Sigmoid colon (tissue), 7 donors: Measurements from ENCODE around the gene H6PD. TPM values are rescaled to one million over a fixed set of nuclear protein-coding genes. Genes with fewer than 3 reads are reported as not detected.
"Not testable (repeated sequence)": the region's sequence is repeated elsewhere in the genome, so short reads cannot be mapped to it uniquely, and the experiment has no call there.

Experiments used
- DNase-seq: peaks from one replicate; pipeline ENCODE4 v3.0.0-alpha.2; 2019
- H3K27ac ChIP-seq, 4 donors: fragments of 200-600 bp; sonication (generic); one replicate each; pipeline ENCODE4 v1.5.1; 2016 to 2019; ENCODE audit warnings: mild to moderate bottlenecking in 1 of 4
- H3K27me3 ChIP-seq, 3 donors: fragments of 200-600 bp; sonication (generic); one replicate each; pipeline ENCODE4 v1.5.1; 2019; ENCODE audit warnings: mild to moderate bottlenecking in 1 of 3
- H3K36me3 ChIP-seq, 4 donors: fragments of 200-600 bp; sonication (generic); one replicate each; pipeline ENCODE4 v1.5.1; 2016 to 2019
- H3K4me1 ChIP-seq, 4 donors: fragments of 200-600 bp; sonication (generic); one replicate each; pipeline ENCODE4 v1.5.1; 2017 to 2019
- H3K4me3 ChIP-seq, 4 donors: fragments of 200-600 bp; sonication (generic); one replicate each; pipeline ENCODE4 v1.5.1; 2017 to 2019; ENCODE audit warnings: mild to moderate bottlenecking in 2 of 4, moderate library complexity in 1 of 4
- H3K9me3 ChIP-seq, 4 donors: fragments of 200-600 bp in 3 of 4; sonication (generic) in 3 of 4; one replicate each; pipeline versions ENCODE4 v1.5.1 to v1.6.1; 2013 to 2019
- EP300 ChIP-seq, 4 donors: sonication (generic); formaldehyde crosslinking; IDR thresholded peaks; one replicate each; pipeline ENCODE4 v1.6.1; 2017; ENCODE audit warnings: antibody characterized with exemption in 4 of 4
- POLR2A ChIP-seq, 2 donors: fragments of 450-650 bp; IDR thresholded peaks; one replicate each; pipeline ENCODE4 v1.6.1; 2016; ENCODE audit warnings: antibody characterized with exemption in 2 of 2, mild to moderate bottlenecking in 2 of 2, moderate library complexity in 2 of 2
- POLR2AphosphoS5 ChIP-seq, 4 donors: sonication (generic); formaldehyde crosslinking; IDR thresholded peaks; one replicate each; pipeline ENCODE4 v1.6.1; 2017; ENCODE audit warnings: antibody characterized with exemption in 4 of 4
- WGBS, 2 donors: extraction: QIAGEN DNeasy Blood & Tissue Kit; methylation state at CpG; one replicate each; pipeline ENCODE4 v1.1.7; 2013; 5-methylcytosine and 5-hydroxymethylcytosine counted together
- intact Hi-C: fragments of 100-400 bp; cut with DNase I; formaldehyde crosslinking; loops from one replicate; pipeline ENCODE4 v1.15.1; 2023
- polyA plus RNA-seq, 3 donors: library from polyadenylated mRNA; stranded (reverse); fragments of 200-250 nt; gene quantifications; one replicate each; pipeline ENCODE4 v1.2.3, GENCODE V29; 2013
- total RNA-seq, 4 donors: library from RNA; depleted of rRNA; stranded (reverse); fragments of >200 nt; gene quantifications; one replicate each; pipeline ENCODE4 v1.1.0, GENCODE V29; 2016
- TF ChIP-seq, protein P1 (sequence below), 4 experiments: fragments of 450-650 bp in 3 of 4; fragments of 200-600 bp in 1 of 4; IDR thresholded peaks; one replicate each; pipeline ENCODE4 v1.5.1; 2016 to 2019; ENCODE audit warnings: antibody characterized with exemption in 4 of 4, mild to moderate bottlenecking in 3 of 4, moderate library complexity in 2 of 4
- donor health status: healthy with polysubstance abuse.
- donor health status: Bipolar disorder and iron deficiency.
- donor health status: healthy.

H6PD gene
- total and polyA plus RNA-seq, 7 donors = 2.8 to 34.3 (median 23.2) TPM

DNA sequence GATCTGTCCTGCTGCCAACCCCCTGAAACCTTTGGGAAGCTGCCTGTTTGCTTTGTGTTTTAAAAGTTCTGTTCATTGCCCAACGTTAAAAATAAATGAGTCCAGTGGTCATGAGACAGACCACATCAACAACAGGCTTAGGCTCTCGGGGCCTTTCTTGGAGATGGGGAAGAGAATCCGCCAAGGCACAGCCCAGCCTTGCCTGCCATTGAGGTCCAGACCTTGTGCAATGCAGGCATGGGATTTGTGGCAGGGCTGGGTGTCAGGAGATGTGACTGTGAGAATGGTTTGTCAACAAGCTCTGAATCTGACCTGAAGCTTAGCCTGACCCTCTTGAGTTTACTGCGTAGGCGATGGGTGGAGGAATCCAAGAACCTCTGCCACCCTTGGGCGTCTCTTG is 62.3 kb downstream of the H6PD start:
- peak overlapping the region in 2 of 4 donors; percentile 15 to 90 for H3K27ac ChIP-seq
- 85 to 90% methylated on average over 6 of the region's 6 CpGs for WGBS, 2 donors
- no peak overlapping the region for H3K4me3 ChIP-seq
- no peaks in the 10 kb centered on the region for H3K36me3 ChIP-seq
- H3K4me1 ChIP-seq = peaks cover 0 to 84% (median 58%) of the 10 kb centered on the region in 4 donors
- DNase-seq = peak; percentile 81
- no peaks in the 10 kb centered on the region for H3K27me3 ChIP-seq
- intact Hi-C loops = no loop called here
- H3K9me3 ChIP-seq = no peaks in the 10 kb centered on the region
- TF ChIP-seq POLR2A (IDR thresholded peaks at IDR 0.05) (no peak), POLR2AphosphoS5 (IDR thresholded peaks at IDR 0.05) (peak in 2 of 4 donors; percentile 16 to 47), EP300 (IDR thresholded peaks at IDR 0.05) (no peak)

DNA sequence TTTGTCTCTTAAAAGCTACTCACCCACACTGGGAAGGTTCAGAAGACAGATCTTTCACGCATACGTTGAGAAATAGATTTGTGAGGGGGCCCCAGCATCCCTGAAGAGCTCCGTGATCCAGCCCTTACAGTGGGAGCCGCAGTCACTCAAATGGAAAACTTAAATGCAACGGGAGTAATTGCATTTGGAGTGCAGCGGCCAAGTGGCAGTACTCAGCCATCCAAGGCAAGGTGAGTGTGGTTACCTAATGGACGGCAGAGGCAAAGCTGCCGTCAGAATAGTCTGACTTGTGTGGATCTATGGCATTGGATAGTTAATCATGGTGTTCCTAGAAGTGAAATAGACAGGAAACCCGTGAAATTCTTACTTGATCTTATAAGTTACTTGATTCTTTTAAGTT is 63.3 kb downstream of the H6PD start:
- DNase-seq = no peak
- H3K9me3 ChIP-seq = no peaks in the 10 kb centered on the region
- H3K27ac ChIP-seq = peak overlapping the region in 2 of 4 donors; percentile 15 to 90
- no peaks in the 10 kb centered on the region for H3K36me3 ChIP-seq
- 62 to 94% methylated on average over 9 of the region's 9 CpGs for WGBS, 2 donors
- intact Hi-C loops = no loop called here
- TF ChIP-seq POLR2A (IDR thresholded peaks at IDR 0.05) (no peak), EP300 (IDR thresholded peaks at IDR 0.05) (no peak), POLR2AphosphoS5 (IDR thresholded peaks at IDR 0.05) (no peak)
- TF ChIP-seq, protein P1, sequence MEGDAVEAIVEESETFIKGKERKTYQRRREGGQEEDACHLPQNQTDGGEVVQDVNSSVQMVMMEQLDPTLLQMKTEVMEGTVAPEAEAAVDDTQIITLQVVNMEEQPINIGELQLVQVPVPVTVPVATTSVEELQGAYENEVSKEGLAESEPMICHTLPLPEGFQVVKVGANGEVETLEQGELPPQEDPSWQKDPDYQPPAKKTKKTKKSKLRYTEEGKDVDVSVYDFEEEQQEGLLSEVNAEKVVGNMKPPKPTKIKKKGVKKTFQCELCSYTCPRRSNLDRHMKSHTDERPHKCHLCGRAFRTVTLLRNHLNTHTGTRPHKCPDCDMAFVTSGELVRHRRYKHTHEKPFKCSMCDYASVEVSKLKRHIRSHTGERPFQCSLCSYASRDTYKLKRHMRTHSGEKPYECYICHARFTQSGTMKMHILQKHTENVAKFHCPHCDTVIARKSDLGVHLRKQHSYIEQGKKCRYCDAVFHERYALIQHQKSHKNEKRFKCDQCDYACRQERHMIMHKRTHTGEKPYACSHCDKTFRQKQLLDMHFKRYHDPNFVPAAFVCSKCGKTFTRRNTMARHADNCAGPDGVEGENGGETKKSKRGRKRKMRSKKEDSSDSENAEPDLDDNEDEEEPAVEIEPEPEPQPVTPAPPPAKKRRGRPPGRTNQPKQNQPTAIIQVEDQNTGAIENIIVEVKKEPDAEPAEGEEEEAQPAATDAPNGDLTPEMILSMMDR (IDR thresholded peaks at IDR 0.05) = no peak
- no peaks in the 10 kb centered on the region for H3K27me3 ChIP-seq
- no peak overlapping the region for H3K4me3 ChIP-seq
- H3K4me1 ChIP-seq = peaks cover 0 to 88% (median 62%) of the 10 kb centered on the region in 4 donors

DNA sequence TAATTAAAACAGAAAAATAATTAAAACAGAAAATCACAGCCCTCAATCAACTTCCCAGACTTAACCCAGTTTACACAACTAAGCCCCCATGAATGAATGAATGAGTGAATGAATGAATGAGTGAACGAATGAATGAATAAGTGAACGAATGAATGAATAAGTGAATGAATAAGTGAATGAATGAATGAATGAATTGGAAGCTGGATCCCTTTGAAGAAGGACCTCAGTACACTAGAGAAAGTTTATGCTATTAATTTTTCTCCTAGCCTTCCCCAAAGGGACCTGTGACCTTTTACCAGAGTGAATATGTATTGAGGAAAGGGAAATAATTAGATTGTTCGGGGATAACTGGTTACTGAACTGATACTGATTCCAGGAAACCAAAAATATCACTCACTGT is 63.7 kb downstream of the H6PD start:
- Histone ChIP-seq H3K36me3 (no peaks in the 10 kb centered on the region), H3K4me3 (no peak overlapping the region), H3K27ac (peak overlapping the region in 1 of 4 donors; percentile 90), H3K9me3 (no peaks in the 10 kb centered on the region), H3K27me3 (no peaks in the 10 kb centered on the region), H3K4me1 (peaks cover 0 to 93% (median 67%) of the 10 kb centered on the region in 4 donors)
- TF ChIP-seq, protein P1 (IDR thresholded peaks at IDR 0.05) = no peak
- TF ChIP-seq POLR2A (IDR thresholded peaks at IDR 0.05) = no peak
- TF ChIP-seq EP300 (IDR thresholded peaks at IDR 0.05) = no peak
- TF ChIP-seq POLR2AphosphoS5 (IDR thresholded peaks at IDR 0.05) = no peak
- intact Hi-C loops = no loop called here
- WGBS, 2 donors = 0 to 70% methylated on average over 3 of the region's 3 CpGs
- no peak for DNase-seq

DNA sequence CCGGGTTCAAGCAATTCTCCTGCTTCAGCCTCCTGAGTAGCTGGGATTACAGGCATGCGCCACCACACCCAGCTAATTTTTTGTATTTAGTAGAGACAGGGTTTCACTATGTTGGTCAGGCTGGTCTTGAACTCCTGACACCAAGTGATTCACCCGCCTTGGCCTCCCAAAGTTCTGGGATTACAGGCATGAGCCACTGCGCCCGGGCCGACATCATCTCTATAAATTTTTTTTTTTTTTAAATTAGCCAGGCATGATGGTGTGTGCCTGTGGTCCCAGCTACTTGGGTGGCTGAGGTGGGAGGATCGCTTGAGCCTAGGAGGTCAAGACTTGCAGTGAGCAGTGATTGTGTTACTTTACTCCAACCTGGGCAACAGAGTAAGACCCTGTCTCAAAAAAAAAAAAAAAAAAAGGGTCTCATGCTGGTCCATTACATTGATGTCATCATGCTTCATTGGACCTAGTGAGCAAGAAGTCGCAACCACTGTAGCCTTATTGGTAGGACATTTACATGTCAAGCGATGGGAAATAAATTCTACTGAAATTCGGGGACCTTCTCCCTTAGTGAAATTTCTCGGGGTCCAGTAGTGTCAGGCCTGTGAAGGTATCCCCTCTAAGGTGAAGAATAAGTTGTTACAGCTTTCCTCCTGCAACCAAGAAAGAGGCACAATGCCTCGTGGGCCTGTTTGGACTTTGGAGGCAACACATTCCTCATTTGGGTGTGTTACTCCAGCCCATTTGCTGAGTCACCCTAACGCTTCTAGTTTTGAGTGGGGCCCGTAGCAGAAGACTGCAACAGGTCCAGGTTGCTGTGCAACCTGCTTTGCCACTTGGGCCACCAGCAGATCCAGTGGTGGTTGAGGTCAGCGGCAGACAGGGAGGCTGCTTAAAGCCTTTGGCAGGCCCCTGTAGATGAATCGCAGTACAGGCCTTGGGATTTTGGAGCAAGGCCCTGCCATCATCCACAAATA is 65.3 kb downstream of the H6PD start:
- intact Hi-C loops = not testable (repeated sequence)
- H3K27ac ChIP-seq = peak overlapping the region; percentile 6 to 84 (median 48)

DNA sequence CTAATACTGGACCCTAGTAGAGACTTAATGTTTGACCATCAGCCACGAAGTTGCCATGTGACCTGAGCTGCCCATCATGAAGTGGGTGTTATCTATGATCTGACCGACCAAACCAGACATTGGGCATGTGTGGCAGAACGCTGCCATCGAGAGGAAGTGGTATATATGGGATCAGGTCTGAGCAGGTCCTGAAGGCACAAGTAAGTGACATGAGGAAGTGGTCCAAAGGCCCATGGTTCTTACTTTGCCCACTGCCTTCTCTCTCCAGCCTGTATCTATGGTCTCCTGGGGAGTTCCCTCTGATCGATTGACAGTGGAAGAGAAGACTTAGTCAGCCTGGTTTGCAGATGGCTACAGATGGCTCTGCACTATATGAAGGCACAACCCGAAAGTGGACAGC is 66.0 kb downstream of the H6PD start:
- DNase-seq = no peak
- no peak for TF ChIP-seq EP300 (IDR thresholded peaks at IDR 0.05)
- no peak for TF ChIP-seq POLR2A (IDR thresholded peaks at IDR 0.05)
- TF ChIP-seq, protein P1 (IDR thresholded peaks at IDR 0.05) = no peak
- TF ChIP-seq POLR2AphosphoS5 (IDR thresholded peaks at IDR 0.05) = no peak
- no peaks in the 10 kb centered on the region for H3K27me3 ChIP-seq
- intact Hi-C loops = no loop called here
- H3K4me1 ChIP-seq = peaks cover 0 to 98% (median 74%) of the 10 kb centered on the region in 4 donors
- peak overlapping the region in 3 of 4 donors; percentile 43 to 84 (median 53) for H3K27ac ChIP-seq
- H3K4me3 ChIP-seq = no peak overlapping the region
- no peaks in the 10 kb centered on the region for H3K36me3 ChIP-seq
- no peaks in the 10 kb centered on the region for H3K9me3 ChIP-seq
- WGBS, 2 donors = 66 to 79% methylated on average over 6 of the region's 6 CpGs

More for the DNA sequence above, 65.3 kb downstream of the H6PD start:
- not testable (repeated sequence) for H3K4me3 ChIP-seq, DNase-seq, H3K27me3 ChIP-seq, H3K36me3 ChIP-seq, H3K9me3 ChIP-seq
- H3K4me1 ChIP-seq = peaks cover 0 to 95% (median 75%) of the 10 kb centered on the region in 4 donors
- WGBS, 2 donors = 68 to 75% methylated on average over 15 to 16 of the region's 16 CpGs
